ENCODE results near the gene DCHS1.
A peak's percentile ranks its signal among the peaks of the same experiment; 100 is the strongest.

Gene DCHS1

GRCh38 chr11:6642957-6643356 is 12.7 kb downstream of the DCHS1 start:
- no peak for DNase-seq

- DNase-seq: no peak
These were observed 14.5 kb downstream of the DCHS1 start for GRCh38 chr11:6640985-6641701.

GRCh38 chr11:6640036-6640984 is 15.3 kb downstream of the DCHS1 start:
- DNase-seq: no peak

- no peak for DNase-seq
These were observed 17.2 kb downstream of the DCHS1 start for GRCh38 chr11:6638429-6638828.

- DNase-seq: no peak
These were observed 17.7 kb downstream of the DCHS1 start for GRCh38 chr11:6637871-6638270.

GRCh38 chr11:6636480-6636879 is 19.1 kb downstream of the DCHS1 start:
- no peak for DNase-seq

GRCh38 chr11:6635082-6635932 is 20.3 kb downstream of the DCHS1 start:
- no peak for DNase-seq

GRCh38 chr11:6634534-6634933 is 21.1 kb downstream of the DCHS1 start:
- DNase-seq: no peak

GRCh38 chr11:6633422-6634408 is 21.9 kb downstream of the DCHS1 start:
- no peak for DNase-seq

- DNase-seq: no peak
These were observed 23.2 kb downstream of the DCHS1 start for GRCh38 chr11:6632116-6633073.

GRCh38 chr11:6631361-6631890 is 24.2 kb downstream of the DCHS1 start:
- DNase-seq: no peak

GRCh38 chr11:6630632-6631291 is 24.8 kb downstream of the DCHS1 start:
- DNase-seq: no peak

GRCh38 chr11:6629892-6630631 is 25.5 kb downstream of the DCHS1 start:
- no peak for DNase-seq

GRCh38 chr11:6629573-6629891 is 26.1 kb downstream of the DCHS1 start:
- DNase-seq: no peak

GRCh38 chr11:6628526-6628925 is 27.1 kb downstream of the DCHS1 start:
- DNase-seq: no peak

GRCh38 chr11:6627762-6628241 is 27.8 kb downstream of the DCHS1 start:
- DNase-seq: peak; percentile 35

GRCh38 chr11:6626971-6627761 is 28.4 kb downstream of the DCHS1 start:
- no peak for DNase-seq

GRCh38 chr11:6625832-6626420 is 29.7 kb downstream of the DCHS1 start:
- DNase-seq: no peak
